ENCODE data around the gene NDUFA6.
"Not testable (repeated sequence)": the region's sequence is repeated elsewhere in the genome, so short reads cannot be mapped to it uniquely, and the experiment has no call there.

NDUFA6 gene

GRCh38 chr22:42090596-42091454, at the start of gene NDUFA6:
TSS of gene NDUFA6 (minus strand) at chr22:42090772. CDS start at chr22:42090744, 28 bp downstream.
- no peak for FAIRE-seq
- peak; percentile 54 for DNase-seq (ENCODE audit: insufficient read length, low spot score)
- TF ChIP-seq, protein P1, sequence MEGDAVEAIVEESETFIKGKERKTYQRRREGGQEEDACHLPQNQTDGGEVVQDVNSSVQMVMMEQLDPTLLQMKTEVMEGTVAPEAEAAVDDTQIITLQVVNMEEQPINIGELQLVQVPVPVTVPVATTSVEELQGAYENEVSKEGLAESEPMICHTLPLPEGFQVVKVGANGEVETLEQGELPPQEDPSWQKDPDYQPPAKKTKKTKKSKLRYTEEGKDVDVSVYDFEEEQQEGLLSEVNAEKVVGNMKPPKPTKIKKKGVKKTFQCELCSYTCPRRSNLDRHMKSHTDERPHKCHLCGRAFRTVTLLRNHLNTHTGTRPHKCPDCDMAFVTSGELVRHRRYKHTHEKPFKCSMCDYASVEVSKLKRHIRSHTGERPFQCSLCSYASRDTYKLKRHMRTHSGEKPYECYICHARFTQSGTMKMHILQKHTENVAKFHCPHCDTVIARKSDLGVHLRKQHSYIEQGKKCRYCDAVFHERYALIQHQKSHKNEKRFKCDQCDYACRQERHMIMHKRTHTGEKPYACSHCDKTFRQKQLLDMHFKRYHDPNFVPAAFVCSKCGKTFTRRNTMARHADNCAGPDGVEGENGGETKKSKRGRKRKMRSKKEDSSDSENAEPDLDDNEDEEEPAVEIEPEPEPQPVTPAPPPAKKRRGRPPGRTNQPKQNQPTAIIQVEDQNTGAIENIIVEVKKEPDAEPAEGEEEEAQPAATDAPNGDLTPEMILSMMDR (IDR thresholded peaks at IDR 0.05; ENCODE audit: insufficient read depth, missing control alignments) = peak; percentile 80

DNA sequence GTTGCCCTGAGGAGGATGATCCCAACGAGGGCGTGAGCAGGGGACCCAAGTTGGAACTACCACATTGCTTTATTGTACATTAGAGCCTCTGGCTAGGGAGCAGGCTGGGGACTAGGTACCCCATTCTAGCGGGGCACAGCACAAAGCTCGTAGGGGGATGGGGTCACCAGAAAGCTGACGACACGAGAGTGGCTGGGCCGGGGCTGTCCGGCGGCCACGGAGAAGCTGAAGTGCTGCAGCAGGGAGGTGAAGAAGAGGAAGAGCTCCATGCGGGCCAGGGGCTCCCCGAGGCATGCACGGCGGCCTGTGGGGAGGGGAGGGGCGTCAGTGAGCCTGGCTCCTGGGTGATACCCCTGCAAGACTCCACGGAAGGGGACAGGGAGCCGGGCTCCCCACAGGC, 49.6 kb upstream of the NDUFA6 start:
- not testable (repeated sequence) for FAIRE-seq; DNase-seq (ENCODE audit: insufficient read length, low spot score)

DNA sequence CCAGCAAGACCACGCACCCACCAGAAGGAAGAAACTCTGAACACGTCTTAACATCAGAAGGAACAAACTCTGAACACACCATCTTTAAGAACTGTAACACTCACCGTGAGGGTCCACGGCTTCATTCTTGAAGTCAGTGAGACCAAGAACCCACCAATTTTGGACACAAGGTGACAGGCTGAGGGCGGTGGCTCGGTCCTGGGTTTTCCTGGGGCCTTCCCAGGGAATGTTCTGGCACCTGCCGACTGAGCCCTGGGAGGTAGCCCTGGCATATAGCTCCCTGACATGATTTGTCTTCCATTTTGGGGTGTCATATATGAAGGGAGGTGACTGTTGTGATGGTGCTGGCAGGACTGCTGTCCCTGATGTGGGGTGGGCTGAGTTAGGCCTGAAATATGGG, 48.9 kb upstream of the NDUFA6 start:
- not testable (repeated sequence) for FAIRE-seq

GRCh38 chr22:42138972-42139371, 48.4 kb upstream of the NDUFA6 start:
- no peak for FAIRE-seq

More for the DNA sequence above, 48.9 kb upstream of the NDUFA6 start:
- DNase-seq (ENCODE audit: insufficient read length, low spot score) = not testable (repeated sequence)

GRCh38 chr22:42138122-42138770, 47.7 kb upstream of the NDUFA6 start:
- FAIRE-seq (no peak), DNase-seq (ENCODE audit: insufficient read length, low spot score) (no peak)
- TF ChIP-seq, protein P1 (IDR thresholded peaks at IDR 0.05; ENCODE audit: insufficient read depth, missing control alignments) = no peak

More at GRCh38 chr22:42138972-42139371, 48.4 kb upstream of the NDUFA6 start:
- TF ChIP-seq, protein P1 (IDR thresholded peaks at IDR 0.05; ENCODE audit: insufficient read depth, missing control alignments) = no peak
- DNase-seq (ENCODE audit: insufficient read length, low spot score) = no peak

- FAIRE-seq = not testable (repeated sequence)
Measured at GRCh38 chr22:42135688-42136087, 45.1 kb upstream of the NDUFA6 start.

GRCh38 chr22:42134100-42135020, 43.8 kb upstream of the NDUFA6 start:
- TF ChIP-seq, protein P1 (IDR thresholded peaks at IDR 0.05; ENCODE audit: insufficient read depth, missing control alignments) = no peak
- DNase-seq (ENCODE audit: insufficient read length, low spot score) = no peak
- no peak for FAIRE-seq

More at GRCh38 chr22:42135688-42136087, 45.1 kb upstream of the NDUFA6 start:
- DNase-seq (ENCODE audit: insufficient read length, low spot score) = not testable (repeated sequence)

- no peak for FAIRE-seq
- TF ChIP-seq, protein P1 (IDR thresholded peaks at IDR 0.05; ENCODE audit: insufficient read depth, missing control alignments) = no peak
- DNase-seq (ENCODE audit: insufficient read length, low spot score) = no peak
Measured at GRCh38 chr22:42132457-42132856, 41.9 kb upstream of the NDUFA6 start.
